Keratinocyte (primary cell): ENCODE results near the gene FBLN7. TPM values are rescaled to one million over a fixed set of nuclear protein-coding genes. Genes with fewer than 3 reads are reported as not detected.

Experiments
- DNase-seq: peaks from one replicate; pipeline ENCODE4 v3.0.0-alpha.2; 2011; ENCODE audit warnings: low read depth, missing footprints, low spot score
- FAIRE-seq: peaks from 2 replicates; lab custom pipeline; 2011; peaks lifted over from hg19 to GRCh38; lab: Jason Lieb, UNC
- H2AFZ ChIP-seq: 2 replicates; pipeline ENCODE4 v1.6.0; 2012; ENCODE audit warnings: low read length, control low read depth, inconsistent platforms; ENCODE audit not compliant: control insufficient read depth
- H3K27ac ChIP-seq: 2 replicates; pipeline ENCODE4 v1.5.1; 2011; ENCODE audit warnings: low read length; ENCODE audit not compliant: control insufficient read depth, insufficient read depth
- H3K27me3 ChIP-seq: 3 replicates; pipeline ENCODE4 v1.6.0; 2011; ENCODE audit warnings: low read length; ENCODE audit not compliant: control insufficient read depth, insufficient read depth; ENCODE audit errors: extremely low read depth
- H3K36me3 ChIP-seq, 2 experiments: 2 replicates in 1 of 2; 3 replicates in 1 of 2; pipeline ENCODE4 v1.5.1; 2011; ENCODE audit warnings: low read length in 2 of 2, mild to moderate bottlenecking in 1 of 2; ENCODE audit not compliant: control insufficient read depth in 2 of 2, insufficient read depth in 2 of 2; ENCODE audit errors: extremely low read depth in 1 of 2
- H3K4me1 ChIP-seq: 3 replicates; pipeline ENCODE4 v1.5.1; 2011; ENCODE audit warnings: low read length; ENCODE audit not compliant: control insufficient read depth, insufficient read depth; ENCODE audit errors: extremely low read depth
- H3K4me2 ChIP-seq: 3 replicates; pipeline ENCODE4 v1.6.0; 2011; ENCODE audit warnings: low read depth, low read length; ENCODE audit not compliant: control insufficient read depth, insufficient read depth; ENCODE audit errors: extremely low read depth
- H3K4me3 ChIP-seq, 3 experiments: fragments of 200-600 bp in 1 of 3; sonication (generic) in 1 of 3; 2 replicates in 2 of 3; 3 replicates in 1 of 3; pipeline ENCODE4 v1.5.1; 2011 to 2016; ENCODE audit warnings: low read length in 3 of 3, mild to moderate bottlenecking in 3 of 3, control low read depth in 2 of 3, inconsistent platforms in 1 of 3, low read depth in 1 of 3, mixed read lengths in 1 of 3, mixed run types in 1 of 3, moderate library complexity in 1 of 3; ENCODE audit not compliant: control insufficient read depth in 2 of 3, insufficient read depth in 2 of 3; ENCODE audit errors: extremely low read depth in 1 of 3
- H3K79me2 ChIP-seq: 2 replicates; pipeline ENCODE4 v1.6.0; 2012; ENCODE audit warnings: low read length; ENCODE audit not compliant: control insufficient read depth, insufficient read depth
- H3K9ac ChIP-seq: 3 replicates; pipeline ENCODE4 v1.6.0; 2011; ENCODE audit warnings: low read length; ENCODE audit not compliant: control insufficient read depth, insufficient read depth; ENCODE audit errors: extremely low read depth
- H3K9me1 ChIP-seq: 3 replicates; pipeline ENCODE4 v1.6.0; 2011; ENCODE audit warnings: low read length; ENCODE audit not compliant: control insufficient read depth, insufficient read depth; ENCODE audit errors: extremely low read depth
- H3K9me3 ChIP-seq: 2 replicates; pipeline ENCODE4 v1.5.1; 2012; ENCODE audit warnings: low read depth, low read length; ENCODE audit not compliant: control insufficient read depth
- H4K20me1 ChIP-seq: 3 replicates; pipeline ENCODE4 v1.6.0; 2011; ENCODE audit warnings: low read length; ENCODE audit not compliant: control insufficient read depth, insufficient read depth; ENCODE audit errors: extremely low read depth
- CTCF ChIP-seq, 3 experiments: IDR thresholded peaks in 1 of 3; conservative IDR thresholded peaks in 1 of 3; optimal IDR thresholded peaks in 1 of 3; 2 replicates in 2 of 3; 3 replicates in 1 of 3; pipeline versions ENCODE3 to v1.5.1; 2011; ENCODE audit warnings: low read length in 3 of 3, mild to moderate bottlenecking in 3 of 3, moderate library complexity in 2 of 3, control low read depth in 1 of 3, inconsistent platforms in 1 of 3; ENCODE audit not compliant: insufficient read depth in 2 of 3; ENCODE audit errors: extremely low read depth in 1 of 3
- EZH2 ChIP-seq: IDR thresholded peaks from one replicate; pipeline ENCODE4 v1.6.1; 2012; ENCODE audit warnings: inconsistent platforms, mild to moderate bottlenecking, low read length, moderate library complexity
- dilution Hi-C: fragments of 300-500 bp; cut with MboI; formaldehyde crosslinking; loops from one replicate; pipeline ENCODE4 v1.7.0; 2020; ENCODE audit warnings: low sequenced_read_pairs; ENCODE audit not compliant: extremely low pct_ligation_motif_present
- polyA plus RNA-seq, 5 experiments: library from polyadenylated mRNA; depleted of rRNA in 3 of 5; stranded (reverse) in 3 of 5; stranded (forward) in 1 of 5; unstranded in 1 of 5; fragments of >200 nt; gene quantifications; 1 replicate in 1 of 5; 2 replicates in 3 of 5; 3 replicates in 1 of 5; pipeline versions ENCODE4 v1.2.1 to v1.2.3, GENCODE V29; 2011 to 2012; ENCODE audit warnings: missing spikeins in 2 of 5, low read depth in 1 of 5, low replicate concordance in 1 of 5

The FBLN7 gene
- polyA plus RNA-seq, 1 donor (not counting 4 experiments of a cell fraction or from before 2014, with no cell fraction given): not detected

- H3K27ac ChIP-seq: no peak overlapping the region
These were observed 11.0 kb downstream of the FBLN7 start for GRCh38 chr2:112149194-112149593.

GRCh38 chr2:112149866-112150435 is 11.8 kb downstream of the FBLN7 start:
- Histone ChIP-seq H3K4me3 (no peak overlapping the region), H3K9me3 (no peaks in the 10 kb centered on the region), H3K27me3 (peaks cover 5% of the 10 kb centered on the region), H3K4me1 (peaks cover 13% of the 10 kb centered on the region), H4K20me1 (no peaks in the 10 kb centered on the region), H2AFZ (no peak overlapping the region), H3K9ac (no peak overlapping the region), H3K36me3 (no peaks in the 10 kb centered on the region), H3K9me1 (no peaks in the 10 kb centered on the region), H3K4me2 (peak overlapping the region; percentile 19), H3K27ac (peak overlapping the region; percentile 8), H3K79me2 (no peaks in the 10 kb centered on the region)
- dilution Hi-C loops: no loop called here
- TF ChIP-seq CTCF (optimal IDR thresholded peaks at IDR 0.05 in 1 of 3, IDR thresholded peaks at IDR 0.05 in 1 of 3, conservative IDR thresholded peaks at IDR 0.05 in 1 of 3; ENCODE audit: extremely low read depth in 1 of 3, insufficient read depth in 2 of 3, low read length in 3 of 3) (no peak), EZH2 (no peak)
- DNase-seq (no peak), FAIRE-seq (no peak)

More at GRCh38 chr2:112149194-112149593, 11.0 kb downstream of the FBLN7 start:
- Histone ChIP-seq H3K4me1 (peaks cover 13% of the 10 kb centered on the region), H3K9ac (no peak overlapping the region), H3K79me2 (no peaks in the 10 kb centered on the region), H3K4me3 (no peak overlapping the region), H3K4me2 (no peak overlapping the region), H3K9me1 (no peaks in the 10 kb centered on the region), H2AFZ (no peak overlapping the region), H3K27me3 (peaks cover 5% of the 10 kb centered on the region), H3K36me3 (no peaks in the 10 kb centered on the region), H3K9me3 (no peaks in the 10 kb centered on the region), H4K20me1 (no peaks in the 10 kb centered on the region)
- no peak for TF ChIP-seq EZH2
- no peak for TF ChIP-seq CTCF (optimal IDR thresholded peaks at IDR 0.05 in 1 of 3, IDR thresholded peaks at IDR 0.05 in 1 of 3, conservative IDR thresholded peaks at IDR 0.05 in 1 of 3; ENCODE audit: extremely low read depth in 1 of 3, insufficient read depth in 2 of 3, low read length in 3 of 3)
- no peak for DNase-seq
- dilution Hi-C loops: no loop called here
- no peak for FAIRE-seq
